ENCODE data around the gene TAS2R43.

Gene TAS2R43, protein sequence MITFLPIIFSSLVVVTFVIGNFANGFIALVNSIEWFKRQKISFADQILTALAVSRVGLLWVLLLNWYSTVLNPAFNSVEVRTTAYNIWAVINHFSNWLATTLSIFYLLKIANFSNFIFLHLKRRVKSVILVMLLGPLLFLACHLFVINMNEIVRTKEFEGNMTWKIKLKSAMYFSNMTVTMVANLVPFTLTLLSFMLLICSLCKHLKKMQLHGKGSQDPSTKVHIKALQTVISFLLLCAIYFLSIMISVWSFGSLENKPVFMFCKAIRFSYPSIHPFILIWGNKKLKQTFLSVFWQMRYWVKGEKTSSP

DNA sequence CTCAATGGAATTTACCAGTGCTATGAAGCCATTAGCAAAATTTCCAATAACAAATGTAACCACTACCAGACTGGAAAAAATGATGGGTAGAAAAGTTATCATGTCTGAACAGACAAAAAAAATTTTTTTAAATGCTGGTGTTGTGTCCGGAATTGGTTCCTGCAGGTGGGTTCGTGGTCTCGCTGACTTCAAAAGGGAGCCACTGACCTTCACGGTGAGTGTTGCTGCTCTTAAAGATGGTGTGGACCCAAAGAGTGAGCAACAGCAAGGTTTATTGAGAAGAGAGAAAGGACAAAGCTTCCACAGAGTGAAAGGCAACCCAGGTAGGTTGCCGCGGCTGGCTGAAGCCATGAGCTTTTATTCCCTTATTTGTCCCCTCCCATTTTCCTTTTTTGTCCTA lies at the start of gene TAS2R43:
TSS of gene TAS2R43 (minus strand) at position 186 of the 400 bp plus-strand sequence. CDS start at position 102, 84 bp downstream.
- DNase-seq (ENCODE audit: low read depth) = no peak
- H3K4me3 ChIP-seq (ENCODE audit: control insufficient read depth, low read depth, low read length) = no peak within 1 kb of the TSS
- TF ChIP-seq, protein P1, sequence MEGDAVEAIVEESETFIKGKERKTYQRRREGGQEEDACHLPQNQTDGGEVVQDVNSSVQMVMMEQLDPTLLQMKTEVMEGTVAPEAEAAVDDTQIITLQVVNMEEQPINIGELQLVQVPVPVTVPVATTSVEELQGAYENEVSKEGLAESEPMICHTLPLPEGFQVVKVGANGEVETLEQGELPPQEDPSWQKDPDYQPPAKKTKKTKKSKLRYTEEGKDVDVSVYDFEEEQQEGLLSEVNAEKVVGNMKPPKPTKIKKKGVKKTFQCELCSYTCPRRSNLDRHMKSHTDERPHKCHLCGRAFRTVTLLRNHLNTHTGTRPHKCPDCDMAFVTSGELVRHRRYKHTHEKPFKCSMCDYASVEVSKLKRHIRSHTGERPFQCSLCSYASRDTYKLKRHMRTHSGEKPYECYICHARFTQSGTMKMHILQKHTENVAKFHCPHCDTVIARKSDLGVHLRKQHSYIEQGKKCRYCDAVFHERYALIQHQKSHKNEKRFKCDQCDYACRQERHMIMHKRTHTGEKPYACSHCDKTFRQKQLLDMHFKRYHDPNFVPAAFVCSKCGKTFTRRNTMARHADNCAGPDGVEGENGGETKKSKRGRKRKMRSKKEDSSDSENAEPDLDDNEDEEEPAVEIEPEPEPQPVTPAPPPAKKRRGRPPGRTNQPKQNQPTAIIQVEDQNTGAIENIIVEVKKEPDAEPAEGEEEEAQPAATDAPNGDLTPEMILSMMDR (IDR thresholded peaks at IDR 0.05; ENCODE audit: control insufficient read depth, insufficient read depth, low read depth, low read length, missing control alignments) = no peak

DNA sequence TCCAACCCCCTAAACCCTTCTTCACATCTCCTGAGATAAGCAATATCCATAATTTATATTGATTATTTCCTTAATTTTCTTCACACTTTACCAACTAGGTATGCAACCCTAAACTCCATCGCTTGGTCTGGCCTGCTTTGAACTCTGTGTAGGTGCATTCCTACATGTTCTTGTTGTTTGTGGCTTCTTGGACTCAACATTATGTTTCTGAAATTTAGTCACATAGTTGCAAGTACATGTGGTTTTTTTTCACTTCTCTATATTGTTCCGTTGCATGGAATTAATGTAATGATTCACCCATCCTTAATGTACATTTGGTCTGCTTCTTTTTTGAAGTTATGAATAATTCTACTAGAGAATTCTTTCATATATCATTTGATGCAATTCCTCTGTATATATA lies 44.0 kb upstream of the TAS2R43 start:
- TF ChIP-seq, protein P1 (IDR thresholded peaks at IDR 0.05; ENCODE audit: control insufficient read depth, insufficient read depth, low read depth, low read length, missing control alignments) = no peak
- DNase-seq (ENCODE audit: low read depth) = no peak
- no peak overlapping the region for H3K4me3 ChIP-seq (ENCODE audit: control insufficient read depth, low read depth, low read length)

DNA sequence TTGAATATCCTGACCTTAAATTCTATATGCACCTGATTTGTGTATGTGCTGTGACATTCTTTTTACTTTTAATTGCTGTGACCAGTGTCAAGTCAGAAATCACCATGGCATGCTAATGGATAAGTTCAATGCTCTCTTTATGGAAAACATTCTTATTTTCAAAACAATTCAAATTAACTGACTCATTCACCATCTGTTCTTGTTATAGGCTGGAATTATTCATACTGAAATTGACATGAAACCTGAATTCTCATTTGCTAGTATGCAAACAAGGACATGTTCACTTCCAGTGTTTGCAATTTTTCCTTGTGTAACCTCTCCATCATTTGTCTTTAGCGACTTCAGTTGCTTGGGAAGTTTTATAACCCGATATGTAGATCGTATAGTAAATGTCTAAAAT lies 42.2 kb upstream of the TAS2R43 start, which contains the start of gene TAS2R30:
TSS of gene TAS2R30 (minus strand) at position 340 of the 400 bp plus-strand sequence. CDS start 400 bp downstream, outside the sequence.
- TF ChIP-seq, protein P1 (IDR thresholded peaks at IDR 0.05; ENCODE audit: control insufficient read depth, insufficient read depth, low read depth, low read length, missing control alignments) = no peak
- no peak for DNase-seq (ENCODE audit: low read depth)
- no peak within 1 kb of the TSS for H3K4me3 ChIP-seq (ENCODE audit: control insufficient read depth, low read depth, low read length)

DNA sequence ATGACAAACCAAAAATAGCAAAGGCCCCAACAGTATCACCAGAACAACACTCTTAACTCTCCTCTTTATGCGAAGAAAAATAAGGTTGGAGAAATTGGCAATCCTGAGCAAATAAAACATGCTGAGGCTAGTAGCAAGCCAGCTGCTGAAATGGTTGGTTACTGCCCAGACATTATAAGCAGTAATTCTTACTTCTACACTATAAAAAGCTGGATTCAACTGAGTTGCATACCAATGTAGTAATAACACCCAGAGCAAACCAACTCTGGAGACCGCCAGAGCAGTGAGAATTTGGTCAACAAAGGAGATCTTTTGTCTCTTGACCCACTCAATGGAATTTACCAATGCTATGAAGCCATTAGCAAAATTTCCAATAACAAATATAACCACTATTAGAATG lies 41.7 kb upstream of the TAS2R43 start:
- peak; percentile 4 for DNase-seq (ENCODE audit: low read depth)
- TF ChIP-seq, protein P1 (IDR thresholded peaks at IDR 0.05; ENCODE audit: control insufficient read depth, insufficient read depth, low read depth, low read length, missing control alignments) = no peak
- no peak overlapping the region for H3K4me3 ChIP-seq (ENCODE audit: control insufficient read depth, low read depth, low read length)

DNA sequence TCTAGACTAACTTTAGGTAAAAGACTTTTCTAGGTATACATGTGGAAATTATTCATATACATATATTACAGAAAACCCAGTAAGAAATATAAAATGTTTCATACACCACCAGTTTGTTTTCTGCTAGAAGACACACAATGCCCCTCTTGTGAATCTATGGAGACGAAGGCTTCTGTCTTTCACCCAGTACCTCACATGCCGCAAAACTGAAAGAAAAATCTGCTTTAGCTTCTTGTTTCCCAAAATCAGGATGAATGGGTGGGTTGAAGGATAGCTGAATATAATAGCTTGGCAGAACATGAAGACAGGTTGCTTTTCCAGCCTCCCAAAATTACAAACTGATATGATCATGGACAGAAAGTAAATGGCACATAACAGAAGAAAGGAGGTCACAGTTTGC lies 41.0 kb upstream of the TAS2R43 start:
- TF ChIP-seq, protein P1 (IDR thresholded peaks at IDR 0.05; ENCODE audit: control insufficient read depth, insufficient read depth, low read depth, low read length, missing control alignments) = no peak
- DNase-seq (ENCODE audit: low read depth) = no peak
- no peak overlapping the region for H3K4me3 ChIP-seq (ENCODE audit: control insufficient read depth, low read depth, low read length)

DNA sequence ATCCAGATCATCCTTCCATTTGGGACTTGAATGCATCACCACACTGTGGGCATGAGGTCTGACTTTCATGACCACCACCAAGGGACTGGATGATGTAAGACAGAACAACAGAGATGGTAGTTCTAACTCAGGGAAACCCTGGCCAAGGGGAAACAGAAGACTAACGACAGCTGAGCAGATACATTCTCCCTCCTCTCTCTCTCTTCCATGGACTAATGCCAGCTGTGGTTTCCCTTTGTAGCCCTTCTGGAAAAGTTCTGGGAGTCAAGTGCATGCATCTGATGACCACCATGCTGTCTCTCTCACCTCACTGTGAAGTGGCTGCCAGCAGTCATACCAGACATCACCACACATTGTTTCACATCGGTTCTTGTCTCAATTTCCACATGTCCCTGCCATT lies 38.9 kb upstream of the TAS2R43 start:
- TF ChIP-seq, protein P1 (IDR thresholded peaks at IDR 0.05; ENCODE audit: control insufficient read depth, insufficient read depth, low read depth, low read length, missing control alignments) = no peak
- no peak for DNase-seq (ENCODE audit: low read depth)
- H3K4me3 ChIP-seq (ENCODE audit: control insufficient read depth, low read depth, low read length) = no peak overlapping the region

Data from AG09309 (cell line).